Osteocyte (in vitro differentiated cells): Measurements from ENCODE around the gene PHF13. TPM values are rescaled to one million over a fixed set of nuclear protein-coding genes. Genes with fewer than 3 reads are reported as not detected.

Experiments used
- DNase-seq: peaks from one replicate; pipeline ENCODE4 v3.0.0; 2021; ENCODE audit warnings: mixed read lengths; ENCODE audit not compliant: unreplicated experiment; ENCODE audit errors: extremely low spot score
- H3K27ac Mint-ChIP-seq: one replicate; pipeline ENCODE4 v1.8.0; 2021; ENCODE audit warnings: mild to moderate bottlenecking, mixed read lengths; ENCODE audit not compliant: unreplicated experiment
- H3K27me3 Mint-ChIP-seq: one replicate; pipeline ENCODE4 v1.8.0; 2021; ENCODE audit warnings: mixed read lengths; ENCODE audit not compliant: unreplicated experiment
- H3K36me3 Mint-ChIP-seq: one replicate; pipeline ENCODE4 v1.8.0; 2021; ENCODE audit warnings: mixed read lengths; ENCODE audit not compliant: unreplicated experiment
- H3K4me1 Mint-ChIP-seq: one replicate; pipeline ENCODE4 v1.8.0; 2021; ENCODE audit warnings: mixed read lengths; ENCODE audit not compliant: unreplicated experiment
- H3K4me3 Mint-ChIP-seq: one replicate; pipeline ENCODE4 v1.8.0; 2021; ENCODE audit warnings: mild to moderate bottlenecking, moderate library complexity, mixed read lengths; ENCODE audit not compliant: unreplicated experiment
- H3K9me3 Mint-ChIP-seq: one replicate; pipeline ENCODE4 v1.8.0; 2021; ENCODE audit warnings: mixed read lengths; ENCODE audit not compliant: unreplicated experiment
- total RNA-seq: library from RNA; stranded (reverse); gene quantifications from 2 replicates; pipeline ENCODE4 v1.2.1, GENCODE V29; 2021
- TF ChIP-seq, protein P1 (sequence below): fragments of 200-600 bp; sonication (generic); IDR thresholded peaks from 2 replicates; pipeline ENCODE4 v1.5.0; 2021; ENCODE audit warnings: antibody characterized with exemption, mild to moderate bottlenecking, moderate library complexity

Gene PHF13
- total RNA-seq, 1 donor from 2014 or later, result 24.0 TPM

DNA sequence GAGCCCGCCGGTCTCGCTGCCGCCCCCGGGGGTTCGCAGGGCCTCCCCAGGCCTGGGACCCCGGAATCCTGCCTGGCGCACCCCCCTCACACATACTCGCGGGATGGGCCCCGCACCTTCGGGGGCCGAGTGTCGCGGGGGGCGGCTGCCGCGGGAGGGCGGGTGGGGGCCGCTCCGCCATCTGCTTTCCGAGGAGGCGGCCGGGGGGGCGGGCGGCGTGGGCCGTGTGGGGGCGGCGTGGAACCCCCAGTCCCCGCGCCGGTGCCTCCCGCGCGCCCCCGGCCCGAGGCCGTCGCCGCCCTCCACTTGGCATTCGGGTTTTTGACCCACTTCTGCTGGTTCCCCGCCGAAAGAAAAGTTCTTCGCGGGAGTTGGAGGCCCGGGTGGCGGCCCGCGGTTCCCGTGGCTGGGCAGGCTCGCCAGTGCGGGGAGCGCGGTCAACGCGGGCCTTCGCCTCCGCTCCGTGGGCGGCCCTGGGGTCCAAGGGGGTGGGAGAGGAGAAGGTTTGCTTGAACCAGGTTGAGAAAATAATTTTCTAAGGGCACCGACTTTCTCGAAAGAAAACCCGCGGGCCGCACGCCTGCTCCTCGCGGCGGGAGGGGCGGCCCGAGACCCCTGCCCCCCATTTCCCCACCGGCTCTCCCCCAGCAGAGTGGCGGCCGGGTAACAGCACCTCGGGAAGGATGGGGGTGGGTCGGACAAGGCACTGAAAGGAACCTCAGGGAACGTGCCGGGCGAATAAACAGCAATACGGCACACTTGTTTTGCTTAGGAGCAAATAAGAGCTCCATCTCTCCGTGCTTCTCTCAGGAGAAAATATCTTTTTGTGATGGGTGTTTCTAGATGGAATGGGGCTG lies 1.6 kb downstream of the PHF13 start:
- no peak for DNase-seq
- Mint-ChIP-seq H3K4me1 (peaks cover 32% of the 10 kb centered on the region), H3K27ac (peak overlapping the region; percentile 80), H3K9me3 (no peaks in the 10 kb centered on the region), H3K36me3 (peaks cover 11% of the 10 kb centered on the region), H3K27me3 (no peaks in the 10 kb centered on the region), H3K4me3 (peak overlapping the region; percentile 76)
- TF ChIP-seq, protein P1, sequence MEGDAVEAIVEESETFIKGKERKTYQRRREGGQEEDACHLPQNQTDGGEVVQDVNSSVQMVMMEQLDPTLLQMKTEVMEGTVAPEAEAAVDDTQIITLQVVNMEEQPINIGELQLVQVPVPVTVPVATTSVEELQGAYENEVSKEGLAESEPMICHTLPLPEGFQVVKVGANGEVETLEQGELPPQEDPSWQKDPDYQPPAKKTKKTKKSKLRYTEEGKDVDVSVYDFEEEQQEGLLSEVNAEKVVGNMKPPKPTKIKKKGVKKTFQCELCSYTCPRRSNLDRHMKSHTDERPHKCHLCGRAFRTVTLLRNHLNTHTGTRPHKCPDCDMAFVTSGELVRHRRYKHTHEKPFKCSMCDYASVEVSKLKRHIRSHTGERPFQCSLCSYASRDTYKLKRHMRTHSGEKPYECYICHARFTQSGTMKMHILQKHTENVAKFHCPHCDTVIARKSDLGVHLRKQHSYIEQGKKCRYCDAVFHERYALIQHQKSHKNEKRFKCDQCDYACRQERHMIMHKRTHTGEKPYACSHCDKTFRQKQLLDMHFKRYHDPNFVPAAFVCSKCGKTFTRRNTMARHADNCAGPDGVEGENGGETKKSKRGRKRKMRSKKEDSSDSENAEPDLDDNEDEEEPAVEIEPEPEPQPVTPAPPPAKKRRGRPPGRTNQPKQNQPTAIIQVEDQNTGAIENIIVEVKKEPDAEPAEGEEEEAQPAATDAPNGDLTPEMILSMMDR, result no peak

DNA sequence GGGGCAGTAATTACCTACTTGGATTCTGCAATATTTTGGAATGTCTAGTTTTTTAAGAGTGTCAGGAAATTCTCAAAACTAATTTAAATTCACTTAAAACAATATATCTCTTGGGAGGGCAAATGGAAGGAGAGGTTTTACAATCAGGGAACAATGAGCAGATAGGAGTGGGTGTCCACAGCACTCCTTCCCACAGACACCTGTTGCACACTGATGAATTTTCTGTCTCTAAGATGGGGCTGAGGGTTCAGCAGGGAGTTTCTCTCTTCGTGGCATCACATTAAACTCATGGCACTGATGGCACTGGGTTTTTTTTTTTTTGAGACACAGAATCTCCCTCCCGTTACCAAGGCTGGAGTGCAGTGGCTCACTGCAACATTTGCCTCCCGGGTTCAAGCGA lies 5.5 kb downstream of the PHF13 start:
- Mint-ChIP-seq H3K36me3 (peaks cover 23% of the 10 kb centered on the region), H3K9me3 (no peaks in the 10 kb centered on the region), H3K27me3 (no peaks in the 10 kb centered on the region), H3K4me3 (no peak overlapping the region), H3K27ac (no peak overlapping the region), H3K4me1 (peaks cover 12% of the 10 kb centered on the region)
- TF ChIP-seq, protein P1, result no peak
- no peak for DNase-seq

DNA sequence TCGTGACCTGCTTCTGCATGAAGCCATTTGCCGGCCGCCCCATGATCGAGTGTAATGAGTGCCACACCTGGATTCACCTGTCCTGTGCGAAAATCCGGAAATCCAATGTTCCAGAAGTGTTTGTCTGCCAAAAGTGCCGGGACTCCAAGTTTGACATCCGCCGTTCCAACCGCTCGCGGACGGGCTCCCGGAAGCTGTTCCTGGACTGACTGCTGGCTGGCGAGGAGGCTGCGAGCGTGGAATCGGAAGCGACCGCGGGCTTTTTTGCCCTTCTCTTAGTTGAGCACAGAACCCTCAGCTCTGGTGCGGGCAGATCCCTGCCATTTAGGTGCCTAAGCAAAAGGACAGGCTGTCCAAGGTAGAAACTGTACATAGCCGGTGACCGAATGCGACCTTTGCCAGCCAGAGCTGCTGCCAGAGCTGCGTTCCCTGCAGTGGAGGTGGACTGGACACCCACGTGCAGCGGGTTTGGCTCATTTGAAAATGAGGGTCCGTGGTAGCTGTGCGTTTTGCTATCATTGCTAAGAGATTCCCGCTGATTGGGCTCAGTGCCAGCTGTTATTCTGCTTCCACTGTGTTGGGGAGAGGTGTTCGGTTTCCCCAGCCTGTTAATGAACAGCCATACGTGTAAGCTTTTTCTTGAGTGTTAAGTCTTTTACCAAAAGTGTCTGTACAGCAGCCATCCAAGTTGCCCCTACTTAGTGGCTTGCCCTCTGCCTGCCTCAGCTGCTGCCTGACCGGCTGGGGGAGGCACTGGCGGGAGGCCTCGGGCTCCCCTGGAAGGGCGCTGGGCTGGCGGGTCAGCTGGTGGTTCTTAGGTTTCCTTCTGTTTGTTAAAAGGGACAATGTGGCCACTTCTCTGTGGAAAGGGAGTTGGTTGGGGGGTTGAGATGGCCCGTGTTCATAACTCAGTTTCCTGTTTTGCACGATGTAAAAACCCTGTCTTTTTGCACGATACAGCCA lies 8.2 kb downstream of the PHF13 start:
- Mint-ChIP-seq H3K9me3 (no peaks in the 10 kb centered on the region), H3K4me1 (peaks cover 15% of the 10 kb centered on the region), H3K27me3 (no peaks in the 10 kb centered on the region), H3K36me3 (peaks cover 23% of the 10 kb centered on the region), H3K27ac (no peak overlapping the region), H3K4me3 (no peak overlapping the region)
- TF ChIP-seq, protein P1, result no peak
- no peak for DNase-seq

DNA sequence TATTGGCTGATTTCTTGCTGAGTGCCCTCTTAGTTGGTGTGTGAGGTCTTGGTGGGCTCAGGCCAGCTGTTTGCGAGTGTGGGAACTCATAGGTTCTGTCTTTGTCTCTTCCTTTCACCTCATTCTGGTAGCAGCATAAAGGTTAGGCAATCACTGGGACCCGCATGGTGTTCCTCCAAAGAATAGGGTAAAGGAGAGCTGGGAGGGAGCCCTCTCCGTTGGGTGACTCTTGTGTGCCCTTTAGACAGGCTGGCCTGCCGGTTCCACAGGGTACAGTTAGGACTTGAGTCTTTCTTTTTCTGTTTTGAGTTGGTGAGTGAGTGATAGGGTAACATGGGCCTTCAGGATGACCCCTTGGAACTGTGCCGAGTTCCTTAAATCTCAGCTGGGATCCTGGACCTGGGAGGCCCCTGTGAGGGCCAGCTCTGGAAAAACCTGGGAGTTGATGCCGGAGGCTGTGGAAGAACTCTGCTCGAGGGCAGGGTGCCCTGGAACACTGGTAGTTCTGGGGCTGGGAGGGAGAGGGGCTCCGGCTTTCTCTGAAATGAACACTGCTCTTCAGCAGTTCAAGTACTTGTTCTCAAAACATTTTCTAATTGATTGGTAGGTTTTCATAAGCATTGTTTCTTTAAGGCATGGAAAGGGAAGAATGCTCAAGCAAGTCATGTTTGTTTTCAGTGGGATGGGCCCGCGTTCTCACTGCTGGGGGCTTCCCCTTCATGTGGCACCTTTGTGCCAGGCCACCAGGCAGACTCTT lies 9.0 kb downstream of the PHF13 start:
- H3K27ac Mint-ChIP-seq, result no peak overlapping the region
- no peak overlapping the region for H3K4me3 Mint-ChIP-seq
- no peaks in the 10 kb centered on the region for H3K27me3 Mint-ChIP-seq
- H3K9me3 Mint-ChIP-seq, result no peaks in the 10 kb centered on the region
- peaks cover 28% of the 10 kb centered on the region for H3K36me3 Mint-ChIP-seq
- peaks cover 16% of the 10 kb centered on the region for H3K4me1 Mint-ChIP-seq
- TF ChIP-seq, protein P1, result no peak
- DNase-seq, result no peak
